Heart left ventricle (tissue), 16 donors: Measurements from ENCODE around the gene STAG1. TPM values are rescaled to one million over a fixed set of nuclear protein-coding genes. Genes with fewer than 3 reads are reported as not detected.

Experiments used
- ATAC-seq, 4 donors: fragments of 200-7000 bp; cut with Tn5 transposase; one replicate each; pipeline ENCODE4 v1.9.1; 2020 to 2022; ENCODE audit warnings: moderate library complexity in 4 of 4, mild to moderate bottlenecking in 3 of 4, moderate number of reproducible peaks in 1 of 4
- DNase-seq, 5 donors: peaks; one replicate each; pipeline ENCODE4 v3.0.0-alpha.2; 2020
- H3K27ac ChIP-seq, 12 donors: fragments of 200-600 bp; sonication (generic) in 4 of 12; one replicate each; pipeline versions ENCODE4 v1.5.0 to v1.8.0; 2016 to 2022; ENCODE audit warnings: mild to moderate bottlenecking in 2 of 12
- H3K27me3 ChIP-seq, 9 donors: fragments of 200-600 bp; sonication (generic) in 2 of 9; one replicate each; pipeline versions ENCODE4 v1.5.1 to v1.8.0; 2016 to 2022; ENCODE audit warnings: mild to moderate bottlenecking in 3 of 9
- H3K36me3 ChIP-seq, 9 donors: fragments of 200-600 bp; sonication (generic) in 2 of 9; one replicate each; pipeline versions ENCODE4 v1.5.0 to v1.8.0; 2018 to 2022; ENCODE audit warnings: mild to moderate bottlenecking in 2 of 9
- H3K4me1 ChIP-seq, 12 donors: fragments of 200-600 bp; sonication (generic) in 4 of 12; one replicate each; pipeline versions ENCODE4 v1.5.0 to v1.8.0; 2016 to 2022; ENCODE audit warnings: mild to moderate bottlenecking in 3 of 12
- H3K4me3 ChIP-seq, 12 donors: fragments of 200-600 bp; sonication (generic) in 4 of 12; one replicate each; pipeline versions ENCODE4 v1.5.0 to v1.8.0; 2017 to 2022; ENCODE audit warnings: mild to moderate bottlenecking in 9 of 12, moderate library complexity in 4 of 12
- H3K9me3 ChIP-seq, 12 donors: fragments of 200-600 bp; sonication (generic) in 4 of 12; one replicate each; pipeline versions ENCODE4 v1.5.0 to v1.8.0; 2016 to 2022; ENCODE audit warnings: mild to moderate bottlenecking in 1 of 12
- CTCF ChIP-seq, 12 donors: fragments of 200-600 bp; sonication (generic) in 4 of 12; IDR thresholded peaks; one replicate each; pipeline versions ENCODE4 v1.5.0 to v1.8.0; 2018 to 2022; ENCODE audit warnings: antibody characterized with exemption in 12 of 12, mild to moderate bottlenecking in 5 of 12
- POLR2A ChIP-seq, 2 donors: fragments of 450-650 bp; IDR thresholded peaks; one replicate each; pipeline ENCODE4 v1.6.1; 2017; ENCODE audit warnings: antibody characterized with exemption in 2 of 2, mild to moderate bottlenecking in 2 of 2, moderate library complexity in 2 of 2
- WGBS, 4 donors: extraction: QIAGEN DNeasy Blood & Tissue Kit in 2 of 4; methylation state at CpG; one replicate each; pipeline versions ENCODE4 v1.1.5 to v1.1.7; 2013 to 2018; 5-methylcytosine and 5-hydroxymethylcytosine counted together
- intact Hi-C, 10 donors: fragments of 100-400 bp; cut with DNase I; formaldehyde crosslinking; loops; one replicate each; pipeline versions ENCODE4 v1.11.1 to v1.14.2; 2022
- polyA plus RNA-seq, 2 donors: library from polyadenylated mRNA; stranded (reverse); fragments of 200-250 nt; gene quantifications; one replicate each; pipeline ENCODE4 v1.2.3, GENCODE V29; 2013
- total RNA-seq, 9 donors: library from RNA; depleted of rRNA in 2 of 9; stranded (reverse); fragments of >200 nt in 2 of 9; fragmentation: NEBNext Ultra II Directional in 3 of 9; extraction: Animal tissue kit (Norgen Biotek cat#: 25700) in 3 of 9; gene quantifications; one replicate each; pipeline versions ENCODE4 v1.1.0 to v1.2.4, GENCODE V29; 2016 to 2023
- donor health status: ischemic (EF 13 %, LVEDD 7.1; RV severe dilation, severe dysfunction).
- donor health status: healthy with polysubstance abuse.
- donor health status: DM: no; HTN: yes; CAD: no.
- donor health status: DM: no; HTN: no; CAD: no.
- donor health status: ischemic (EF 25% LVEDD 6.9; RV normal size, moderate dysfunction).
- donor health status: ischemic (EF 25% LVEDD 5.7; RV mildly dilated, moderate dysfunction).
- donor health status: healthy.
- donor health status: DM: yes; HTN: yes; CAD: no.
- donor health status: ischemic (EF 35%, LVEDD 5.7; RV mildly dilated, moderate dysfunction).
- donor health status: nonischemic (EF 11% LVEDD 7.7; RV severe dilation, severe dysfunction).
- donor health status: DM: yes; HTN: yes; CAD: no.
- donor health status: PGD.
- donor health status: ischemic (EF 29% LVEDD 5.4; RV normal size, mild dysfunction).
- donor health status: nonischemic (EF 23%, LVEDD 6.1; RV moderate dilation, normal function).

STAG1 gene
- total and polyA plus RNA-seq, 11 donors = 7.2 to 23.4 (median 19.8) TPM

GRCh38 chr3:136291302-136291701 is 460.9 kb downstream of the STAG1 start:
- 86 to 95% (median 88%) methylated on average over 5 of the region's 5 CpGs for WGBS, 4 donors
- ATAC-seq (no peak), DNase-seq (no peak)
- Histone ChIP-seq H3K4me3 (no peak overlapping the region), H3K27me3 (no peaks in the 10 kb centered on the region), H3K27ac (no peak overlapping the region), H3K4me1 (no peaks in the 10 kb centered on the region), H3K36me3 (peaks cover 0 to 54% (median 39%) of the 10 kb centered on the region in 9 donors), H3K9me3 (no peaks in the 10 kb centered on the region)
- intact Hi-C loops = no loop called here
- no peak for TF ChIP-seq CTCF (IDR thresholded peaks at IDR 0.05)
- TF ChIP-seq POLR2A (IDR thresholded peaks at IDR 0.05) = no peak

Other genes with a start within 250 kb of the STAG1 start
- gene SLC35G2, start 66.7 kb upstream of the STAG1 start, total RNA-seq = 1 to 10 TPM; 1.0 to 5.3 (median 3.6) TPM
- gene SLC35G2, start 66.7 kb upstream of the STAG1 start, polyA plus RNA-seq = 1 to 10 TPM; 2.5 to 3.2 TPM
- gene NCK1, start 109.8 kb upstream of the STAG1 start, total RNA-seq = 10 to 100 TPM; 18.7 to 36.0 (median 23.4) TPM
- 10 to 100 TPM in 1 of 2 donors, 1 to 10 TPM in 1; 6.5 to 18.6 TPM for gene NCK1, start 109.8 kb upstream of the STAG1 start, polyA plus RNA-seq
- 1 to 10 TPM in 1 of 9 donors, under 1 TPM in 8; 0.14 to 1.1 (median 0.44) TPM for gene IL20RB, start 205.6 kb upstream of the STAG1 start, total RNA-seq
- gene IL20RB, start 205.6 kb upstream of the STAG1 start, polyA plus RNA-seq = under 1 TPM; 0.42 to 0.50 TPM